H9 (cell line): ENCODE measurements around the gene NDUFA6. TPM values are rescaled to one million over a fixed set of nuclear protein-coding genes. Genes with fewer than 3 reads are reported as not detected.

Experiments used
- DNase-seq: peaks from one replicate; pipeline ENCODE4 v3.0.0-alpha.2; 2017
- H2AFZ ChIP-seq: one replicate; pipeline ENCODE4 v1.6.1; 2013; ENCODE audit warnings: mild to moderate bottlenecking, low read length, control low read depth, moderate library complexity
- H2AK5ac ChIP-seq: 2 replicates; pipeline ENCODE4 v1.6.1; 2013; ENCODE audit warnings: low read length, control low read depth, mixed read lengths; ENCODE audit not compliant: insufficient read length
- H2BK120ac ChIP-seq: one replicate; pipeline ENCODE4 v1.6.1; 2013; ENCODE audit warnings: low read depth, mild to moderate bottlenecking, low read length, control low read depth, inconsistent platforms; ENCODE audit not compliant: poor library complexity, severe bottlenecking
- H2BK12ac ChIP-seq: 2 replicates; pipeline ENCODE4 v1.6.1; 2013; ENCODE audit warnings: low read length, control low read depth, mixed read lengths, low read depth; ENCODE audit not compliant: insufficient read length
- H2BK15ac ChIP-seq: 2 replicates; pipeline ENCODE4 v1.6.1; 2013; ENCODE audit warnings: low read depth, low read length, control low read depth
- H2BK20ac ChIP-seq: one replicate; pipeline ENCODE4 v1.6.1; 2013; ENCODE audit warnings: low read depth, mild to moderate bottlenecking, low read length, control low read depth, inconsistent platforms; ENCODE audit not compliant: poor library complexity, severe bottlenecking
- H2BK5ac ChIP-seq: 2 replicates; pipeline ENCODE4 v1.6.1; 2013; ENCODE audit warnings: low read length, control low read depth, mixed read lengths; ENCODE audit not compliant: insufficient read length
- H3K14ac ChIP-seq: 2 replicates; pipeline ENCODE4 v1.6.1; 2013; ENCODE audit warnings: low read length, control low read depth; ENCODE audit not compliant: insufficient read depth
- H3K18ac ChIP-seq: 2 replicates; pipeline ENCODE4 v1.6.1; 2013; ENCODE audit warnings: low read depth, mild to moderate bottlenecking, mixed read lengths, low read length, control low read depth; ENCODE audit not compliant: insufficient read length
- H3K23ac ChIP-seq: 2 replicates; pipeline ENCODE4 v1.6.1; 2013; ENCODE audit warnings: low read length, control low read depth, mixed read lengths, low read depth; ENCODE audit not compliant: insufficient read length
- H3K23me2 ChIP-seq: 2 replicates; pipeline ENCODE4 v1.6.1; 2013; ENCODE audit warnings: low read depth, mild to moderate bottlenecking, mixed read lengths, low read length, control low read depth; ENCODE audit not compliant: insufficient read length, poor library complexity, severe bottlenecking
- H3K27ac ChIP-seq: 2 replicates; pipeline ENCODE4 v1.5.1; 2013; ENCODE audit warnings: low read length, control low read depth, mixed read lengths, low read depth; ENCODE audit not compliant: insufficient read length
- H3K27me3 ChIP-seq: 2 replicates; pipeline ENCODE4 v1.6.1; 2013; ENCODE audit warnings: low read length, control low read depth, inconsistent platforms; ENCODE audit not compliant: insufficient read depth
- H3K4ac ChIP-seq: 2 replicates; pipeline ENCODE4 v1.6.1; 2013; ENCODE audit warnings: low read depth, mild to moderate bottlenecking, control low read depth, inconsistent platforms, low read length, moderate library complexity
- H3K4me1 ChIP-seq: 2 replicates; pipeline ENCODE4 v1.6.1; 2013; ENCODE audit warnings: low read length, control low read depth, inconsistent platforms; ENCODE audit not compliant: insufficient read depth
- H3K4me2 ChIP-seq: 2 replicates; pipeline ENCODE4 v1.6.1; 2013; ENCODE audit warnings: low read length, control low read depth, mixed read lengths; ENCODE audit not compliant: insufficient read length, insufficient read depth
- H3K56ac ChIP-seq: 2 replicates; pipeline ENCODE4 v1.6.1; 2013; ENCODE audit warnings: low read depth, mild to moderate bottlenecking, mixed read lengths, low read length, control low read depth; ENCODE audit not compliant: insufficient read length
- H3K79me1 ChIP-seq: 2 replicates; pipeline ENCODE4 v1.6.1; 2013; ENCODE audit warnings: low read depth, mild to moderate bottlenecking, moderate library complexity, low read length, control low read depth, inconsistent platforms; ENCODE audit not compliant: insufficient read depth, poor library complexity, severe bottlenecking
- H3K79me2 ChIP-seq: 2 replicates; pipeline ENCODE4 v1.6.1; 2013; ENCODE audit warnings: low read length, control low read depth, inconsistent platforms; ENCODE audit not compliant: insufficient read depth
- H3K9ac ChIP-seq: 2 replicates; pipeline ENCODE4 v1.6.1; 2013; ENCODE audit warnings: low read length, control low read depth, mixed read lengths; ENCODE audit not compliant: insufficient read length; ENCODE audit errors: extremely low read depth
- H3K9me3 ChIP-seq: one replicate; pipeline ENCODE4 v1.6.1; 2013; ENCODE audit warnings: low read depth, low read length, inconsistent platforms; ENCODE audit not compliant: control insufficient read depth
- H3T11ph ChIP-seq: one replicate; pipeline ENCODE4 v1.6.1; 2013; ENCODE audit warnings: mild to moderate bottlenecking, low read length, control low read depth, inconsistent platforms
- H4K20me1 ChIP-seq: one replicate; pipeline ENCODE4 v1.6.1; 2013; ENCODE audit not compliant: control insufficient read depth, insufficient read length, insufficient read depth
- H4K5ac ChIP-seq: 2 replicates; pipeline ENCODE4 v1.6.1; 2013; ENCODE audit warnings: low read depth, mild to moderate bottlenecking, mixed read lengths, low read length, control low read depth; ENCODE audit not compliant: insufficient read length
- H4K8ac ChIP-seq: replicated peaks from 2 replicates; pipeline ENCODE4 v1.6.1; 2013; ENCODE audit warnings: low read length, control low read depth, mixed read lengths, low read depth; ENCODE audit not compliant: insufficient read length
- H4K91ac ChIP-seq: 2 replicates; pipeline ENCODE4 v1.6.1; 2013; ENCODE audit warnings: low read depth, mild to moderate bottlenecking, moderate library complexity, mixed read lengths, low read length, control low read depth; ENCODE audit not compliant: insufficient read length
- H3K27ac Mint-ChIP-seq, 3 experiments: 2 replicates in 2 of 3; 3 replicates in 1 of 3; pipeline ENCODE4 v1.8.0; 2020 to 2021; ENCODE audit warnings: mixed read lengths in 3 of 3, mild to moderate bottlenecking in 1 of 3, moderate library complexity in 1 of 3
- H3K27me3 Mint-ChIP-seq: 2 replicates; pipeline ENCODE4 v1.8.0; 2021; ENCODE audit warnings: low read depth, mild to moderate bottlenecking, moderate library complexity, mixed read lengths
- H3K36me3 Mint-ChIP-seq, 3 experiments: 2 replicates in 2 of 3; 3 replicates in 1 of 3; pipeline ENCODE4 v1.8.0; 2020 to 2021; ENCODE audit warnings: low read depth in 3 of 3, mixed read lengths in 3 of 3; ENCODE audit not compliant: insufficient read depth in 1 of 3
- H3K4me1 Mint-ChIP-seq, 2 experiments: 2 replicates each; pipeline ENCODE4 v1.8.0; 2020; ENCODE audit warnings: mixed read lengths in 2 of 2
- H3K4me3 Mint-ChIP-seq, 2 experiments: 2 replicates in 1 of 2; 3 replicates in 1 of 2; pipeline ENCODE4 v1.8.0; 2020 to 2021; ENCODE audit warnings: mild to moderate bottlenecking in 2 of 2, mixed read lengths in 2 of 2, moderate library complexity in 1 of 2
- H3K9me3 Mint-ChIP-seq, 2 experiments: 2 replicates in 1 of 2; 3 replicates in 1 of 2; pipeline ENCODE4 v1.8.0; 2020; ENCODE audit warnings: mild to moderate bottlenecking in 2 of 2, mixed read lengths in 2 of 2, moderate library complexity in 1 of 2
- CTCF ChIP-seq: fragments of 200-600 bp; sonication (generic); conservative IDR thresholded peaks from 3 replicates; pipeline ENCODE4 v1.8.0; 2021; ENCODE audit warnings: antibody characterized with exemption, mild to moderate bottlenecking
- WGBS: extraction: QIAGEN DNeasy Blood & Tissue Kit; methylation state at CpG from one replicate; pipeline ENCODE4 v1.1.7; 2013; ENCODE audit warnings: missing lambda C conversion rate, low lambda C conversion rate, mixed read lengths; ENCODE audit not compliant: insufficient read length; ENCODE audit errors: extremely low coverage; 5-methylcytosine and 5-hydroxymethylcytosine counted together
- total RNA-seq: library from RNA; stranded (reverse); gene quantifications from 2 replicates; pipeline ENCODE4 v1.2.1, GENCODE V29; 2021

Gene NDUFA6
- total RNA-seq, 1 experiment from 2014 or later = 91.7 TPM

GRCh38 chr22:42066937-42067336 lies 23.6 kb downstream of the NDUFA6 start:
- no peak overlapping the region for H3K27ac Mint-ChIP-seq
- H2BK12ac ChIP-seq = no peak overlapping the region

More at GRCh38 chr22:42066937-42067336, 23.6 kb downstream of the NDUFA6 start:
- no peaks in the 10 kb centered on the region; the same call in none of the 2 replicates for H3K27me3 Mint-ChIP-seq
- H2BK120ac ChIP-seq = no peak overlapping the region
- no CpG with 5 or more reads among the region's 10 CpGs for WGBS
- no peak overlapping the region for H2AK5ac ChIP-seq
- H3K4me1 ChIP-seq = peaks cover 10% of the 10 kb centered on the region; the same call in 1 of the 2 replicates
- TF ChIP-seq CTCF = no peak
- peaks cover 23 to 49% (median 38%) of the 10 kb centered on the region in 3 experiments for H3K36me3 Mint-ChIP-seq
- H3K79me1 ChIP-seq = no peaks in the 10 kb centered on the region
- peaks cover 28 to 34% of the 10 kb centered on the region in 2 experiments for H3K4me1 Mint-ChIP-seq
- no peak overlapping the region for H4K91ac ChIP-seq
- no peak overlapping the region for H4K5ac ChIP-seq
- no peak overlapping the region for H3K4ac ChIP-seq
- no peak overlapping the region for H3K27ac ChIP-seq
- no peak overlapping the region for H2BK15ac ChIP-seq
- H3K23me2 ChIP-seq = peaks cover 8% of the 10 kb centered on the region
- H3K4me3 Mint-ChIP-seq = no peak overlapping the region
- H2BK5ac ChIP-seq = no peak overlapping the region
- no peaks in the 10 kb centered on the region for H3K9me3 ChIP-seq
- no peaks in the 10 kb centered on the region for H3K27me3 ChIP-seq
- no peak overlapping the region for H3K23ac ChIP-seq
- no peaks in the 10 kb centered on the region; a peak in 2 of 5 replicates for H3K9me3 Mint-ChIP-seq
- H3K79me2 ChIP-seq = no peaks in the 10 kb centered on the region
- no peak overlapping the region for H3T11ph ChIP-seq
- H4K8ac ChIP-seq = no peak overlapping the region
- H4K20me1 ChIP-seq = no peaks in the 10 kb centered on the region
- H3K14ac ChIP-seq = no peak overlapping the region
- H2BK20ac ChIP-seq = no peak overlapping the region
- no peak overlapping the region for H3K56ac ChIP-seq
- H2AFZ ChIP-seq = no peak overlapping the region
- no peak for DNase-seq
- no peak overlapping the region for H3K18ac ChIP-seq
- no peak overlapping the region for H3K9ac ChIP-seq
- no peak overlapping the region for H3K4me2 ChIP-seq
